HepG2 (cell line): ENCODE data around the gene CD300A. TPM values are rescaled to one million over a fixed set of nuclear protein-coding genes. Genes with fewer than 3 reads are reported as not detected.

Experiments
- CBX1 ChIP-seq: IDR thresholded peaks from one replicate; pipeline ENCODE4 v1.6.1; 2016; ENCODE audit warnings: antibody characterized with exemption, low read depth
- KLF12 ChIP-seq: sonication (generic); formaldehyde crosslinking; IDR thresholded peaks from 2 replicates; pipeline ENCODE4 v1.4.0; 2020; ENCODE audit warnings: missing genetic modification reagents, borderline replicate concordance
- POLR2G ChIP-seq: fragments of 200-400 bp; formaldehyde crosslinking; IDR thresholded peaks from 2 replicates; pipeline ENCODE4 v1.6.1; 2018; ENCODE audit warnings: mild to moderate bottlenecking, low read depth, low read length, moderate library complexity
- RBM22 ChIP-seq: fragments of 200-400 bp; formaldehyde crosslinking; optimal IDR thresholded peaks from 2 replicates; pipeline ENCODE3; 2017; ENCODE audit warnings: mild to moderate bottlenecking, low read length, moderate library complexity
- SRSF1 ChIP-seq: fragments of 200-400 bp; formaldehyde crosslinking; optimal IDR thresholded peaks from 2 replicates; pipeline ENCODE3; 2017; ENCODE audit warnings: mild to moderate bottlenecking, low read depth, low read length, moderate library complexity
- SSRP1 ChIP-seq: IDR thresholded peaks from 2 replicates; pipeline ENCODE4 v1.6.1; 2016; ENCODE audit warnings: control low read depth
- THAP11 ChIP-seq: IDR thresholded peaks from 2 replicates; pipeline ENCODE4 v1.6.1; 2016; ENCODE audit warnings: missing biosample characterization, missing genetic modification reagents
- ZNF605 ChIP-seq: sonication (generic); formaldehyde crosslinking; IDR thresholded peaks from 2 replicates; pipeline ENCODE4 v1.8.0; 2022; ENCODE audit warnings: mild to moderate bottlenecking, missing genetic modification reagents
- ZNF607 ChIP-seq: sonication (generic); formaldehyde crosslinking; IDR thresholded peaks from 2 replicates; pipeline ENCODE4 v1.5.1; 2020; ENCODE audit warnings: missing genetic modification reagents, mild to moderate bottlenecking, borderline replicate concordance
- ZNF615 ChIP-seq: sonication (generic); formaldehyde crosslinking; IDR thresholded peaks from 2 replicates; pipeline ENCODE4 v1.5.0; 2020; ENCODE audit warnings: mild to moderate bottlenecking, missing genetic modification reagents, borderline replicate concordance
- polyA plus RNA-seq, 8 experiments: library from polyadenylated mRNA; depleted of rRNA in 3 of 8; stranded (reverse) in 7 of 8; unstranded in 1 of 8; fragments of >200 nt; fragmentation: Illumina TruSeq in 4 of 8; extraction: Trizol in 4 of 8; gene quantifications; 2 replicates each; pipeline versions ENCODE4 v1.2.1 to v1.2.3, GENCODE V29; 2011 to 2016; ENCODE audit warnings: low read depth in 4 of 8, missing spikeins in 1 of 8, mixed read lengths in 1 of 8; ENCODE audit not compliant: insufficient read depth in 1 of 8
- total RNA-seq, 5 experiments: library from RNA; depleted of rRNA; stranded (reverse); fragments of >200 nt; fragmentation: Illumina TruSeq; extraction: Trizol; gene quantifications; 2 replicates each; pipeline ENCODE4 v1.2.3, GENCODE V29; 2016; ENCODE audit warnings: low read depth in 1 of 5
- TF ChIP-seq, protein P1 (sequence below): IDR thresholded peaks from 2 replicates; pipeline ENCODE4 v1.4.0; 2020; ENCODE audit warnings: mild to moderate bottlenecking, missing genetic modification reagents
- TF ChIP-seq, protein P2 (sequence below): IDR thresholded peaks from 2 replicates; pipeline ENCODE4 v1.6.1; 2016; ENCODE audit warnings: missing biosample characterization, missing genetic modification reagents, low read depth
- TF ChIP-seq, protein P3 (sequence below): sonication (generic); formaldehyde crosslinking; conservative IDR thresholded peaks from 2 replicates; pipeline ENCODE4 v1.5.0; 2020; ENCODE audit warnings: missing genetic modification reagents
- TF ChIP-seq, protein P4 (sequence below): sonication (generic); formaldehyde crosslinking; IDR thresholded peaks from 2 replicates; pipeline ENCODE4 v1.8.1; 2023; ENCODE audit warnings: mild to moderate bottlenecking, inconsistent platforms, moderate library complexity, missing genetic modification reagents, borderline replicate concordance
- TF ChIP-seq, protein P5 (sequence below), 2 experiments: sonication (generic) in 1 of 2; formaldehyde crosslinking in 1 of 2; IDR thresholded peaks; 2 replicates each; pipeline versions ENCODE4 v1.6.1 to v1.9.0; 2014 to 2022; ENCODE audit warnings: antibody characterized with exemption in 1 of 2, borderline replicate concordance in 1 of 2, inconsistent platforms in 1 of 2, low read depth in 1 of 2, missing genetic modification reagents in 1 of 2

CD300A gene
- total and polyA plus RNA-seq, 2 of the 13 experiments (the other 11 are each of a cell fraction or from before 2014, with no cell fraction given), result not detected

DNA sequence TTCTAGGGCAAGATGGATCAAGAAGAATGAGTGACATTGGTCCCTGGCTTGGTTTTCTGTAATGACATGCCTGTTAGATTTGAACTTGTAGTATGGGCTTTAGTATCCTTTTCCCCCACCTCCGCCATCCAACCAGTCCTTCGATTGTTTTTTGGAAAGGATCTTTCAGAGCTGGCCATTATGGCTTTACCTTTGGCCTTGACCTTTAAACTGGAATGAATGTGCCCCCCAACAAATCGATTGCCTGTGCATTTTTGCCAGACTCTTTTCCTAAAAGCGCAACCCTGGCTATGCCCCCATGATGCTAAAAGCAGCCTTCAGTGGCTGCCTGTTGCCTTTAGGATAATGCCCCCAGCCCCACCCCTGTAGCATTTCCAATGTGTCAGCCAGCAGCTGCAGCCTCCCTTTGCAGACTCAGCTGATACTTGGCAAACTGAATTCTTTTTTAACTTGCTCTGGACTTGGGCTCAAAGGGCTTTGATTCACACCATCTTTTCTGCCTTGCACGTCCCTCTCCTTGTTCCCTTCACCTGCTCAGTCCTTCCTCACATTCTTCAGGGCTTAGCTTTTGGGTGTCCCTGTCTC lies 30.6 kb upstream of the CD300A start (continued):
- TF ChIP-seq, protein P1, sequence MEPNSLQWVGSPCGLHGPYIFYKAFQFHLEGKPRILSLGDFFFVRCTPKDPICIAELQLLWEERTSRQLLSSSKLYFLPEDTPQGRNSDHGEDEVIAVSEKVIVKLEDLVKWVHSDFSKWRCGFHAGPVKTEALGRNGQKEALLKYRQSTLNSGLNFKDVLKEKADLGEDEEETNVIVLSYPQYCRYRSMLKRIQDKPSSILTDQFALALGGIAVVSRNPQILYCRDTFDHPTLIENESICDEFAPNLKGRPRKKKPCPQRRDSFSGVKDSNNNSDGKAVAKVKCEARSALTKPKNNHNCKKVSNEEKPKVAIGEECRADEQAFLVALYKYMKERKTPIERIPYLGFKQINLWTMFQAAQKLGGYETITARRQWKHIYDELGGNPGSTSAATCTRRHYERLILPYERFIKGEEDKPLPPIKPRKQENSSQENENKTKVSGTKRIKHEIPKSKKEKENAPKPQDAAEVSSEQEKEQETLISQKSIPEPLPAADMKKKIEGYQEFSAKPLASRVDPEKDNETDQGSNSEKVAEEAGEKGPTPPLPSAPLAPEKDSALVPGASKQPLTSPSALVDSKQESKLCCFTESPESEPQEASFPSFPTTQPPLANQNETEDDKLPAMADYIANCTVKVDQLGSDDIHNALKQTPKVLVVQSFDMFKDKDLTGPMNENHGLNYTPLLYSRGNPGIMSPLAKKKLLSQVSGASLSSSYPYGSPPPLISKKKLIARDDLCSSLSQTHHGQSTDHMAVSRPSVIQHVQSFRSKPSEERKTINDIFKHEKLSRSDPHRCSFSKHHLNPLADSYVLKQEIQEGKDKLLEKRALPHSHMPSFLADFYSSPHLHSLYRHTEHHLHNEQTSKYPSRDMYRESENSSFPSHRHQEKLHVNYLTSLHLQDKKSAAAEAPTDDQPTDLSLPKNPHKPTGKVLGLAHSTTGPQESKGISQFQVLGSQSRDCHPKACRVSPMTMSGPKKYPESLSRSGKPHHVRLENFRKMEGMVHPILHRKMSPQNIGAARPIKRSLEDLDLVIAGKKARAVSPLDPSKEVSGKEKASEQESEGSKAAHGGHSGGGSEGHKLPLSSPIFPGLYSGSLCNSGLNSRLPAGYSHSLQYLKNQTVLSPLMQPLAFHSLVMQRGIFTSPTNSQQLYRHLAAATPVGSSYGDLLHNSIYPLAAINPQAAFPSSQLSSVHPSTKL, result no peak; the same call in 1 of the 2 replicates
- TF ChIP-seq, protein P2, sequence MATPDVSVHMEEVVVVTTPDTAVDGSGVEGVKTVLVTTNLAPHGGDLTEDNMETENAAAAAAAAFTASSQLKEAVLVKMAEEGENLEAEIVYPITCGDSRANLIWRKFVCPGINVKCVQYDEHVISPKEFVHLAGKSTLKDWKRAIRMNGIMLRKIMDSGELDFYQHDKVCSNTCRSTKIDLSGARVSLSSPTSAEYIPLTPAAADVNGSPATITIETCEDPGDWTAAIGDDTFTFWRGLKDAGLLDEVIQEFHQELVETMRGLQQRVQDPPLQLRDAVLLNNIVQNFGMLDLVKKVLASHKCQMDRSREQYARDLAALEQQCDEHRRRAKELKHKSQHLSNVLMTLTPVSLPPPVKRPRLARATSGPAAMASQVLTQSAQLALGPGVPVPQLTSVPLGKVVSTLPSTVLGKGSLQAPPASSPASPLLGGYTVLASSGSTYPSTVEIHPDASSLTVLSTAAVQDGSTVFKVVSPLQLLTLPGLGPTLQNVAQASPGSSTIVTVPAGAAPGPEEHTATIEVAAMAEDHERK (CRISPR knock-in tag), result no peak
- TF ChIP-seq POLR2G, result peak; percentile 46; the same call in 1 of the 2 replicates
- no peak for TF ChIP-seq THAP11 (CRISPR knock-in tag)
- TF ChIP-seq, protein P3, sequence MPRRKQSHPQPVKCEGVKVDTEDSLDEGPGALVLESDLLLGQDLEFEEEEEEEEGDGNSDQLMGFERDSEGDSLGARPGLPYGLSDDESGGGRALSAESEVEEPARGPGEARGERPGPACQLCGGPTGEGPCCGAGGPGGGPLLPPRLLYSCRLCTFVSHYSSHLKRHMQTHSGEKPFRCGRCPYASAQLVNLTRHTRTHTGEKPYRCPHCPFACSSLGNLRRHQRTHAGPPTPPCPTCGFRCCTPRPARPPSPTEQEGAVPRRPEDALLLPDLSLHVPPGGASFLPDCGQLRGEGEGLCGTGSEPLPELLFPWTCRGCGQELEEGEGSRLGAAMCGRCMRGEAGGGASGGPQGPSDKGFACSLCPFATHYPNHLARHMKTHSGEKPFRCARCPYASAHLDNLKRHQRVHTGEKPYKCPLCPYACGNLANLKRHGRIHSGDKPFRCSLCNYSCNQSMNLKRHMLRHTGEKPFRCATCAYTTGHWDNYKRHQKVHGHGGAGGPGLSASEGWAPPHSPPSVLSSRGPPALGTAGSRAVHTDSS (CRISPR knock-in tag), result no peak
- no peak for TF ChIP-seq CBX1
- TF ChIP-seq, protein P4, sequence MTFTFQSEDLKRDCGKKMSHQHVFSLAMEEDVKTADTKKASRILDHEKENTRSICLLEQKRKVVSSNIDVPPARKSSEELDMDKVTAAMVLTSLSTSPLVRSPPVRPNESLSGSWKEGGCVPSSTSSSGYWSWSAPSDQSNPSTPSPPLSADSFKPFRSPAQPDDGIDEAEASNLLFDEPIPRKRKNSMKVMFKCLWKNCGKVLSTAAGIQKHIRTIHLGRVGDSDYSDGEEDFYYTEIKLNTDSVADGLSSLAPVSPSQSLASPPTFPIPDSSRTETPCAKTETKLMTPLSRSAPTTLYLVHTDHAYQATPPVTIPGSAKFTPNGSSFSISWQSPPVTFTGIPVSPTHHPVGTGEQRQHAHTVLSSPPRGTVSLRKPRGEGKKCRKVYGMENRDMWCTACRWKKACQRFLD (CRISPR knock-in tag), result no peak
- TF ChIP-seq, protein P5, sequence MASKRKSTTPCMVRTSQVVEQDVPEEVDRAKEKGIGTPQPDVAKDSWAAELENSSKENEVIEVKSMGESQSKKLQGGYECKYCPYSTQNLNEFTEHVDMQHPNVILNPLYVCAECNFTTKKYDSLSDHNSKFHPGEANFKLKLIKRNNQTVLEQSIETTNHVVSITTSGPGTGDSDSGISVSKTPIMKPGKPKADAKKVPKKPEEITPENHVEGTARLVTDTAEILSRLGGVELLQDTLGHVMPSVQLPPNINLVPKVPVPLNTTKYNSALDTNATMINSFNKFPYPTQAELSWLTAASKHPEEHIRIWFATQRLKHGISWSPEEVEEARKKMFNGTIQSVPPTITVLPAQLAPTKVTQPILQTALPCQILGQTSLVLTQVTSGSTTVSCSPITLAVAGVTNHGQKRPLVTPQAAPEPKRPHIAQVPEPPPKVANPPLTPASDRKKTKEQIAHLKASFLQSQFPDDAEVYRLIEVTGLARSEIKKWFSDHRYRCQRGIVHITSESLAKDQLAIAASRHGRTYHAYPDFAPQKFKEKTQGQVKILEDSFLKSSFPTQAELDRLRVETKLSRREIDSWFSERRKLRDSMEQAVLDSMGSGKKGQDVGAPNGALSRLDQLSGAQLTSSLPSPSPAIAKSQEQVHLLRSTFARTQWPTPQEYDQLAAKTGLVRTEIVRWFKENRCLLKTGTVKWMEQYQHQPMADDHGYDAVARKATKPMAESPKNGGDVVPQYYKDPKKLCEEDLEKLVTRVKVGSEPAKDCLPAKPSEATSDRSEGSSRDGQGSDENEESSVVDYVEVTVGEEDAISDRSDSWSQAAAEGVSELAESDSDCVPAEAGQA (IDR thresholded peaks at IDR 0.05; ENCODE audit: low read depth), result no peak
- TF ChIP-seq, protein P5 (CRISPR knock-in tag; IDR thresholded peaks at IDR 0.05; ENCODE audit: borderline replicate concordance), result no peak
- no peak for TF ChIP-seq ZNF605 (CRISPR knock-in tag)
- TF ChIP-seq RBM22, result no peak
- no peak for TF ChIP-seq KLF12 (CRISPR knock-in tag)
- no peak for TF ChIP-seq ZNF615 (CRISPR knock-in tag)
- TF ChIP-seq SSRP1 (CRISPR knock-in tag), result no peak
- TF ChIP-seq ZNF607 (CRISPR knock-in tag), result no peak
- no peak for TF ChIP-seq SRSF1
